ENCODE data around the gene ITFG1.

Gene ITFG1

GRCh38 chr16:47320546-47321310, 140.1 kb downstream of the ITFG1 start:
- no peak for DNase-seq

GRCh38 chr16:47317465-47318240, 143.2 kb downstream of the ITFG1 start:
- no peak for DNase-seq

DNA sequence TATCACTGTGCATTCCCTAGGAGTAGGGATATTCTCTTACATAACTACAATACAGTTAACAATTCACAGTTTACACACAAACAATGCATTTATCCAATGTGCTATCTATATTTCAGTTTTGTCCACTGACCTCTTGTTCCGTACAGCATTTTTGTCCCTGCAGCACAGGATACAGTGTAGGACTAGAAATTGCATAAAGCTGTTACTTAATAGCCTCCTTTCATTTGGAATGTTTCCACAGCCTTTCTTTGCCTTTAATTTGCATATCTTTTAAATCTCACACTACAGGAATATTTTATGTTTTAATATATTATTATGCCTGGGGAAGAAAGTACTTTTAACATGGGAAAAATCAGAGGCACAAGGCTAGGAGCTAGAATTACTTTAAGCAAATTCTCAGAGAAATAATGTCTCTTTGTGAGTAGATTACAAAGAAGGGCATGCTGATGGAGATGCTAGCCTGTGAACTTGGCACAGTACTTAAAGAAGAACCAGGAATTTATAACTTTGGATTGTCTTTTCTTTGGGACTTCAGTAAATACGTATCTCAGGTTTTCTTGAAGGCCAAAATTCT, 144.3 kb downstream of the ITFG1 start:
- no peak for DNase-seq

DNA sequence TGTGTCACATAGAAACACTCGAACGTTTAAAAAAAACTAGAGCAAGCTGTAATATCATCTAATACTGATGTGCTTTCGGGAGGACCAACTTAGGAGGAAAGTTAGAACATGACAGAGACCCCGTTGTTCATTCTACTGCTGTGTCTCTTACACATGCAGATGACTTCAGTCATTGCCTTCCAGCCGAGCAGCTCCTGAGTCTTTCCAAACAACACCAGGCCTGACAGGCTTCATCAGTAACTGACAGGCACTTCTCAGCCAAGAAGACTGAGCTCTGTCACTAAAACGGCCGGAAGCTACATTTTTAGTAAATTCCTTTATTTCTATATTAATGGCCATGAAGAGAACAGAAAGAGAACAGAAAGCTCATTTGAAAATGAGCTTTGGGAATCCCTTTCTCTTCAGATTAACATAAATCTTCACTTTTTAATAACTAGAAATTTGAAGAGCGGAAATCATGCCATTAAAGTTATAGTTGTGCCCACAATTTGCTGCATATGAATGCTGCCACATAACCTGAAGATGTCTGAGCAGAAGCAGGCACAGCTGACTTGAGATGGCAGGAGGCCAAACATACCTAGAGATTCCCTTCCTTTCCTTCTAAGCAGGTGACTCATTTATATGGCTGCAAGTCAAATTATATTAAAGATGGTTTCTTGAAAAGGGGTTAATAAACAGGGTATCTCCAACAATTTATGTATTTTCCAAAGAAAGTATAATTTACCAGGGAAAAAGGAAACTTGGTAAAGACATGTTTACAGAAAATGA, 148.9 kb downstream of the ITFG1 start:
- DNase-seq = no peak

DNA sequence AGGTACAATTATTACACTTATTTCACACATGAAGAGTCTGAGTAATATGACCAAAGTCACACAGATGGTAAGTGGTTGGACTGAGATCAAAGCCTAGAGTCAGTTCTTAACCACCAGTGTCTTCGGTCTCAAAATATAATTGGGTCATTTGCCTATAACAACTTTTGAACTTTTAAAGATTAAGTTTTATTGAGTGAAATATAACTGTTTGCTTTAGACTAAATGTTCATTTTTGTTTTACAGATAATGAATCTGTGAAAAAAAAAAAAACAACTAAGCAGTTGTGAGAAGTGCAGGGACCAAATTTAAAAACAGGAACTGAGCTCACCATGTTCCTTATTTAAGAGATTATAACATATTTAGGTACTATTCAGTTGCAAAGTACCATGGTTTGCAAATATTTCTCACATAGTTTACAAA, 150.1 kb downstream of the ITFG1 start:
- DNase-seq = no peak

DNA sequence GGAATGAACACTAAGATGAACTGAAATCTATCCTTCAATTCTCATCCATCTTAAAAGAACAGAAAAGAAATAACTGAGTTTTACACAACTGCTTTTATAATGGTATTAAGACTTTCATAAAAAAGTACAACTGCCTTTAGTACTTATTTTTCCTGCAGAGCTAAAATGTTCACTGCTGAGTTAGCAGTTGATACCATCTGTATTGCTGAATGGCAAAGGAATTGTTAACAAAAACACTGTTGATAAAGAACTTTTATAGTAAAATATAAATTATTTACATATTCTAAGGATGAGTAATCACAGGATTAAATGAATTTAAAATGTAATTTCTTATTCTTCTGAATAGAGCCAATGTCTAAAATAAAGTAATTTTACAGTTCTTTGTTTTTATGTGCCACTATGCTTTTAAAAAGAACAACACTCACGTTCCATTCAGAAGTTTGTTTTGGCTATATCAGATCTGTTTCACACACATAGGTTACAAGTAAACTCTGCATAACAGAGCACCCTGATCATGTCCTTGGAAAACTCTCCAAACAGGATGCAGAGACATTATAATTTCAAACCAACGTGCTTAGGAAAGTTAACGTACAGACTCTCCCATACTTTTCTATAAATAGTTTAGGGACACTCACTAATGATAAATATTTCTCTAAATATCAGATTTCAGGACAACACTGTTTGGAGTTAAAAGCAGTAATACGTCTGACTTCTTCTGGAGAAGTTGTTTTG, 151.1 kb downstream of the ITFG1 start:
- no peak for DNase-seq

GRCh38 chr16:47308601-47309000, 152.3 kb downstream of the ITFG1 start:
- DNase-seq = no peak

DNA sequence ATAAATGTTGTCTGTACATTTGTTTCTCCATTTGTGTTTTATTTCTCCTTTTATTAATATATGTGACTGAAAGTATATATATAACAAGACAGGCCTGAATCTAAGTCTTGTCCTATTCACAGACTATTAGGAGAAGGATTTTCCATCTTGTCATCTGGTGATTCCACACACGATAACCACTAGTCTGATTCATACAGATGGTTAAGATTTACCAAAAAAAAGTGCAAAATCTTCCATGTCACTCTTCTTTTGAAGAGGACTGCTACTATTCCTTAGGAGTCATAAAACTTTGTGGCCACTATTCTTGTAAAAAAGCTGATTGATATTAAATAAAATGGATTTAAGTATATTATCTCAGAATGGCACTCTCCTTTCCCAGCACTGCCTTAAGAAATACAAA, 156.3 kb downstream of the ITFG1 start:
- no peak for DNase-seq

DNA sequence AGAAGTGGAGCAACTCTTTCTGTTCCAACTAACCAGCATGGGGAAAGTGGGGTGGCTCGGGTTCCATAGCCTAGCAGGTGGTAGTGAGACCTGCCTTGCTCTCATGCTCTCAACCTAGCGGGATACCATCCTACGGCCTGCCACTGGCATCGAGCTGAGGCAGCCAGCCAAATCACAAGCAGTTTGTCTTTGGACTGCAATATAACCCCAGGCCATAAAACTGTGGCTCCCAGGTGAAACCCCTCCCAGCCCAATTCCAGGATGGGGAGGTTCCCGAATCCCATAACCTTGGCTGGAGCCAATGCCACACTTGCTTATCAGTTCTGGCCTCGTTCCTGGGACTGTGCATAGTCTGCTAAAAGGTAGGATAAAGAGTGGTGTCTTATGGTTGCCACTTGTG, 161.3 kb downstream of the ITFG1 start:
- no peak for DNase-seq

GRCh38 chr16:47284999-47285398, 175.9 kb downstream of the ITFG1 start:
- DNase-seq = no peak

GRCh38 chr16:47278306-47278970, 182.4 kb downstream of the ITFG1 start:
- DNase-seq = no peak

- DNase-seq = no peak
These were observed 184.3 kb downstream of the ITFG1 start for GRCh38 chr16:47276522-47276921.

DNA sequence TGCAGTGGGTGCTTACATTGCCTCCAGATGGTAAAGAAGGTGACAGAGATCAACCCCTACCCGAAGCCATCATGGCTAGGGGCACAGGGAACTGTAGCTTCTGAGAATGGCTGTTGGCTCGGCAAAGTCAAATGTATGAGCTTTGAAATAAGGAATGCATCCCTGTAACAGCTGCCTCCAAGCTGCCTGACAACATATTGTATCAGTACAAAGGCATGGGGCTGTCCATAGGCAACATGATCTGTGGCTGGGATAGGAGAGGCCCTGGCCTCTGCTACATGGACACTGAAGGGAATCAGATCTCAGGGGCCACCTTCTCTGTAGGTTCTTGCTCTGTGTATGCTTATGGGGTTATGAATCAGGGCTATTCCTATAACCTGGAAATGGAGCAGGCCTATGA, 197.9 kb downstream of the ITFG1 start:
- DNase-seq = no peak

GRCh38 chr16:47260503-47260902, 200.4 kb downstream of the ITFG1 start:
- no peak for DNase-seq

GRCh38 chr16:47258874-47259461, 201.9 kb downstream of the ITFG1 start:
- no peak for DNase-seq

DNA sequence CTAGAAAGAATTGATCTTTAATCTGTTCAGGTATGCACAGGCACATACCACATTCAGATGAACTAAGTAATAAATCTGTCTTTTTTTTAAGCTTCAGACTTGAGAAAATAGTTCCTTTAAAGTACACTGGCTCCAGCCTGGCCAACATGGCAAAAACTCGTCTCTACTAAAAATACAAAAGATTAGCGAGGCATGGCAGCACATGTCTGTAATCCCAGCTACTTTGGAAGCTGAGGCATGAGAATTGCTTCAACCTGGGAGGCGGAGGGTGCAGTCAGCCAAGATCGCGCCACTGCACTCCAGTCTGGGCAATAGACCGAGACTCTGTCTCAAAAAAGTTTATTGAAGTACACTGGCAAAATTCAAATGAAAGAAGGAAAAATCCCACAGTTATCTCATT, 206.1 kb downstream of the ITFG1 start:
- no peak for DNase-seq

GRCh38 chr16:47250983-47251382, 209.9 kb downstream of the ITFG1 start:
- no peak for DNase-seq

GRCh38 chr16:47247690-47248089, 213.2 kb downstream of the ITFG1 start:
- no peak for DNase-seq

DNA sequence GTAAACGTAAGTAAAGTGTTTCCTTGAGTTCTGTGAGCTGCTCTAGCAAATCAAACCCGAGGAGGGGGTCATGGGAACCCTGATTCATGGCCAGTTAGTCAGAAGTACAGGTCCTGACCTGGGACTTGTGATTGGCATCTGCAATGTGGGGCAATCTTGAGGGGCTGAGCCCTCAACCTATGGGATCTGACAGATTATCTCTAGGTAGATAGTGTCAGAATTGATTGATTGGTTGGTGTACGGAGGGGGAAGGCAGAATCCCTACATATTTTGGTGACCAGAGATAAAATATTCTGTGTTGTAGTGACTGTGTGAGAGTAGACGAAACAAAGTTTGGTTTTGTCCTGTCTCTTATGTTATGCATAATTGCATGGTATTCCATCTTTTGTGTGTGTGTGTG, 216.7 kb downstream of the ITFG1 start:
- no peak for DNase-seq

- no peak for DNase-seq
These were observed 219.8 kb downstream of the ITFG1 start for GRCh38 chr16:47241061-47241460.

DNA sequence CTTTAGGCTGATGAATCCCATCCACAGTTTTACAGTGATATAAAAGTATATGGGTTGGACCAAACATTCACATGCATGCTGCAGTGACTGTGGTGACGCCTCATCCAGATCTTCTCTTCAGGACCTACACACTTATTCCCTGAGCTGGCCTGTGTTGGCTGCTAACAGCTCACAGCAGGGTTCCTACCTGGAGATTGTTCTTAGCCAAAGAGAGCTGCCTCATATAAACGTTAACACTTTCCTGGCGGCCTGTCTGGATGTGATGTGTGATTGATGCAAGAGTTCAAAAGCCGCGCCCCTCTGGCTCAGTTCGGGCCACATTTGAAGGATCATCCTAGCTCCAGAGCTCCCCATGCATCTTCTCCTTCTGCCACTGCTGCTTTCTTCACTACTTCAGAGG, 224.1 kb downstream of the ITFG1 start:
- no peak for DNase-seq

- no peak for DNase-seq
These were observed 230.6 kb downstream of the ITFG1 start for GRCh38 chr16:47230296-47230695.
